ENCODE measurements around the gene HDGF. TPM values are rescaled to one million over a fixed set of nuclear protein-coding genes. Genes with fewer than 3 reads are reported as not detected.

HDGF gene
- total and polyA plus RNA-seq, 9 of the 15 experiments (the other 6 are each of a cell fraction or from before 2014, with no cell fraction given): 38.8 to 601 (median 400) TPM

DNA sequence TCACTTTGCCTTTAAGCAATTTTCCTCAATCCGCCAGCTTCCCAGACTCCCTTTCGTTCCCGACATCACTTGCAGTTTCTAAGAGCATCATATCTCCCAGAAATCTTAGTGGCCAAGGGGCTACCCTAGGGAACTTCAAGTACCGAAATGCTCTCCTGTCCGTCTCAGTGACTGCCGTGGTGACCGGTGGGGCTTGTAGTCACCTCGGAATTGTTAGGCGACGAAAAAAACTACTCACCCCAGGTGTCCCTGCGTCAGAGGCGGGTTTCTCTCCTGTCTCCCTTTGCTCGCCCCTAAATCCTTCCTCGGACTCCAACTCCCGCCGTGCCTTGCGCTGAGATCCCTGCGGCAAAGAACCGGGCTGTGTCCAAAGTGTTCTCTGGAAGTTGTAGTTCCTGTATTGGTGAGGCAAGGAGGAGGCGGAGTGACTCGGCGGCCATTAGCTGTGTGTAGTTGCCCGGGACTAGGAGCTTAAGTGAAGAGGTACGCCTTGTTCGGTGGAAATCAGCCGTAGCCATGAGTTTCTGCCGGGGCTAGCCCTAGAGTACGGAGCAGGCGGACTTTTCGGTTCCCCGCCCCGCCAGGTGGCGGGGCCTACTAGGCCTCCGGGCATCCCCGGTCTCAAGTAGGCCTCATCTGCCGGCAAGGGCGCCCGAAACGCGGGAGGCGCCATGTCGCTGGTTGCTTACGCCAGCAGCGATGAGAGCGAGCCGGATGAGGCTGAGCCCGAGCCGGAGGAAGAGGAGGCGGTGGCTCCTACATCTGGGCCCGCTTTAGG is 15.8 kb upstream of the HDGF start, which contains the start of gene PRCC (continued):
- peak; percentile 58; the same call in 1 of the 2 replicates for TF ChIP-seq POLR2AphosphoS5 (IDR thresholded peaks at IDR 0.05; ENCODE audit: control insufficient read depth, insufficient read depth, low read depth, low read length)
- peak; percentile 7; the same call in 1 of the 2 replicates for TF ChIP-seq STAT5A (IDR thresholded peaks at IDR 0.05; ENCODE audit: borderline replicate concordance, low read length)
- TF ChIP-seq, protein P1, sequence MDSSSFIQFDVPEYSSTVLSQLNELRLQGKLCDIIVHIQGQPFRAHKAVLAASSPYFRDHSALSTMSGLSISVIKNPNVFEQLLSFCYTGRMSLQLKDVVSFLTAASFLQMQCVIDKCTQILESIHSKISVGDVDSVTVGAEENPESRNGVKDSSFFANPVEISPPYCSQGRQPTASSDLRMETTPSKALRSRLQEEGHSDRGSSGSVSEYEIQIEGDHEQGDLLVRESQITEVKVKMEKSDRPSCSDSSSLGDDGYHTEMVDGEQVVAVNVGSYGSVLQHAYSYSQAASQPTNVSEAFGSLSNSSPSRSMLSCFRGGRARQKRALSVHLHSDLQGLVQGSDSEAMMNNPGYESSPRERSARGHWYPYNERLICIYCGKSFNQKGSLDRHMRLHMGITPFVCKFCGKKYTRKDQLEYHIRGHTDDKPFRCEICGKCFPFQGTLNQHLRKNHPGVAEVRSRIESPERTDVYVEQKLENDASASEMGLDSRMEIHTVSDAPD (CRISPR knock-in tag; IDR thresholded peaks at IDR 0.05): no peak
- TF ChIP-seq NFE2 (IDR thresholded peaks at IDR 0.05; ENCODE audit: low read depth): no peak; the same call in 1 of the 2 replicates
- no peak for TF ChIP-seq CREBBP (IDR thresholded peaks at IDR 0.05; ENCODE audit: low read depth, low read length)
- TF ChIP-seq, protein P2, sequence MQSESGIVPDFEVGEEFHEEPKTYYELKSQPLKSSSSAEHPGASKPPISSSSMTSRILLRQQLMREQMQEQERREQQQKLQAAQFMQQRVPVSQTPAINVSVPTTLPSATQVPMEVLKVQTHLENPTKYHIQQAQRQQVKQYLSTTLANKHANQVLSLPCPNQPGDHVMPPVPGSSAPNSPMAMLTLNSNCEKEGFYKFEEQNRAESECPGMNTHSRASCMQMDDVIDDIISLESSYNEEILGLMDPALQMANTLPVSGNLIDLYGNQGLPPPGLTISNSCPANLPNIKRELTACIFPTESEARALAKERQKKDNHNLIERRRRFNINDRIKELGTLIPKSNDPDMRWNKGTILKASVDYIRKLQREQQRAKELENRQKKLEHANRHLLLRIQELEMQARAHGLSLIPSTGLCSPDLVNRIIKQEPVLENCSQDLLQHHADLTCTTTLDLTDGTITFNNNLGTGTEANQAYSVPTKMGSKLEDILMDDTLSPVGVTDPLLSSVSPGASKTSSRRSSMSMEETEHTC (IDR thresholded peaks at IDR 0.05): no peak
- no peak for TF ChIP-seq NFE2L1 (tag; IDR thresholded peaks at IDR 0.05; ENCODE audit: borderline replicate concordance, low read depth)
- TF ChIP-seq CHD2 (IDR thresholded peaks at IDR 0.05; ENCODE audit: low read depth, low read length): peak; percentile 58
- no peak for TF ChIP-seq BRF1 (IDR thresholded peaks at IDR 0.05; ENCODE audit: borderline replicate concordance, extremely low read depth, insufficient read length)
- no peak for TF ChIP-seq PRPF4 (IDR thresholded peaks at IDR 0.05; ENCODE audit: insufficient read depth, low read depth, low read length, poor library complexity, severe bottlenecking)
- TF ChIP-seq NFXL1 (CRISPR knock-in tag; IDR thresholded peaks at IDR 0.05): no peak
- TF ChIP-seq GABPB1 (CRISPR knock-in tag; IDR thresholded peaks at IDR 0.05): peak; percentile 81
- peak; percentile 58 for TF ChIP-seq RBM22 (IDR thresholded peaks at IDR 0.05; ENCODE audit: low read depth, low read length, poor library complexity, severe bottlenecking)
- TF ChIP-seq, protein P3, sequence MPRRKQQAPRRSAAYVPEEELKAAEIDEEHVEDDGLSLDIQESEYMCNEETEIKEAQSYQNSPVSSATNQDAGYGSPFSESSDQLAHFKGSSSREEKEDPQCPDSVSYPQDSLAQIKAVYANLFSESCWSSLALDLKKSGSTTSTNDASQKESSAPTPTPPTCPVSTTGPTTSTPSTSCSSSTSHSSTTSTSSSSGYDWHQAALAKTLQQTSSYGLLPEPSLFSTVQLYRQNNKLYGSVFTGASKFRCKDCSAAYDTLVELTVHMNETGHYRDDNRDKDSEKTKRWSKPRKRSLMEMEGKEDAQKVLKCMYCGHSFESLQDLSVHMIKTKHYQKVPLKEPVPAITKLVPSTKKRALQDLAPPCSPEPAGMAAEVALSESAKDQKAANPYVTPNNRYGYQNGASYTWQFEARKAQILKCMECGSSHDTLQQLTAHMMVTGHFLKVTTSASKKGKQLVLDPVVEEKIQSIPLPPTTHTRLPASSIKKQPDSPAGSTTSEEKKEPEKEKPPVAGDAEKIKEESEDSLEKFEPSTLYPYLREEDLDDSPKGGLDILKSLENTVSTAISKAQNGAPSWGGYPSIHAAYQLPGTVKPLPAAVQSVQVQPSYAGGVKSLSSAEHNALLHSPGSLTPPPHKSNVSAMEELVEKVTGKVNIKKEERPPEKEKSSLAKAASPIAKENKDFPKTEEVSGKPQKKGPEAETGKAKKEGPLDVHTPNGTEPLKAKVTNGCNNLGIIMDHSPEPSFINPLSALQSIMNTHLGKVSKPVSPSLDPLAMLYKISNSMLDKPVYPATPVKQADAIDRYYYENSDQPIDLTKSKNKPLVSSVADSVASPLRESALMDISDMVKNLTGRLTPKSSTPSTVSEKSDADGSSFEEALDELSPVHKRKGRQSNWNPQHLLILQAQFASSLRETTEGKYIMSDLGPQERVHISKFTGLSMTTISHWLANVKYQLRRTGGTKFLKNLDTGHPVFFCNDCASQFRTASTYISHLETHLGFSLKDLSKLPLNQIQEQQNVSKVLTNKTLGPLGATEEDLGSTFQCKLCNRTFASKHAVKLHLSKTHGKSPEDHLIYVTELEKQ (CRISPR knock-in tag; IDR thresholded peaks at IDR 0.05): no peak
- TF ChIP-seq RAD21 (CRISPR knock-in tag; conservative IDR thresholded peaks at IDR 0.05 in 1 of 2, IDR thresholded peaks at IDR 0.05 in 1 of 2): 0 out of 4 replicates have a peak, but pooled peaks of 1 of the 2 experiments have one; percentile 3
- no peak for TF ChIP-seq PTBP1 (IDR thresholded peaks at IDR 0.05; ENCODE audit: low read depth, low read length)
- no peak for TF ChIP-seq HEY1 (CRISPR knock-in tag; IDR thresholded peaks at IDR 0.05; ENCODE audit: borderline replicate concordance)
- peak; percentile 95 for TF ChIP-seq FOXP1 (CRISPR knock-in tag; IDR thresholded peaks at IDR 0.05)
- TF ChIP-seq ELF4 (CRISPR knock-in tag; IDR thresholded peaks at IDR 0.05): no peak
- TF ChIP-seq, protein P4, sequence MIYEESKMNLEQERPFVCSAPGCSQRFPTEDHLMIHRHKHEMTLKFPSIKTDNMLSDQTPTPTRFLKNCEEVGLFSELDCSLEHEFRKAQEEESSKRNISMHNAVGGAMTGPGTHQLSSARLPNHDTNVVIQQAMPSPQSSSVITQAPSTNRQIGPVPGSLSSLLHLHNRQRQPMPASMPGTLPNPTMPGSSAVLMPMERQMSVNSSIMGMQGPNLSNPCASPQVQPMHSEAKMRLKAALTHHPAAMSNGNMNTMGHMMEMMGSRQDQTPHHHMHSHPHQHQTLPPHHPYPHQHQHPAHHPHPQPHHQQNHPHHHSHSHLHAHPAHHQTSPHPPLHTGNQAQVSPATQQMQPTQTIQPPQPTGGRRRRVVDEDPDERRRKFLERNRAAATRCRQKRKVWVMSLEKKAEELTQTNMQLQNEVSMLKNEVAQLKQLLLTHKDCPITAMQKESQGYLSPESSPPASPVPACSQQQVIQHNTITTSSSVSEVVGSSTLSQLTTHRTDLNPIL (CRISPR knock-in tag; IDR thresholded peaks at IDR 0.05): no peak

Measured in K562 (cell line).